ENCODE measurements around the gene PRM2. TPM values are rescaled to one million over a fixed set of nuclear protein-coding genes. Genes with fewer than 3 reads are reported as not detected.

The PRM2 gene
- total RNA-seq, 1 experiment from 2014 or later, result not detected

DNA sequence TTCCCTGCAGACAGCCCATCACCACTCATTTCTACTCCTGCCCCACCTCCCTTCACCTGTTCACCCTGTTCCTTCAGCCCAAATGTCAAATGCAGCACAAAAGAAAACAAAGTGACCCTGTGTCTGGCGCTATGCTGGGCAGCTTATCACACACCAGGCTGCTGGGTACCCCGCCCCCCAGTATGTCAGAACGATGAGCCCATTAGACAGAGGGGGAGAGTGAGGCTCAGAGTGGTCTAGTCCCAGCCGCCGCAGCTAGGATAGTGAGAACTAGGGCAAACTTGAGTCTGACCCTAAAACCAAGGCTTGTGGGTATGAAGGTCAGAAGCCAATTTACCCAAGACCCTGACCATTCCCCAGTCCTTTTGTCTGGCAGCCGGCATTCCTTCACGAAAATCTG is 11.2 kb downstream of the PRM2 start:
- H3K4me3 Mint-ChIP-seq (ENCODE audit: unreplicated experiment), result no peak overlapping the region
- Histone ChIP-seq H3K9me3 (no peaks in the 10 kb centered on the region), H3K36me3 (ENCODE audit: control insufficient read depth, insufficient read depth, low read length) (no peaks in the 10 kb centered on the region), H3K27me3 (replicated peaks; ENCODE audit: control insufficient read depth, insufficient read depth, low read length) (no peaks in the 10 kb centered on the region), H3K4me3 (ENCODE audit: low read depth, low read length) (no peak overlapping the region), H3K4me1 (peaks cover 21% of the 10 kb centered on the region)
- TF ChIP-seq, protein P1, sequence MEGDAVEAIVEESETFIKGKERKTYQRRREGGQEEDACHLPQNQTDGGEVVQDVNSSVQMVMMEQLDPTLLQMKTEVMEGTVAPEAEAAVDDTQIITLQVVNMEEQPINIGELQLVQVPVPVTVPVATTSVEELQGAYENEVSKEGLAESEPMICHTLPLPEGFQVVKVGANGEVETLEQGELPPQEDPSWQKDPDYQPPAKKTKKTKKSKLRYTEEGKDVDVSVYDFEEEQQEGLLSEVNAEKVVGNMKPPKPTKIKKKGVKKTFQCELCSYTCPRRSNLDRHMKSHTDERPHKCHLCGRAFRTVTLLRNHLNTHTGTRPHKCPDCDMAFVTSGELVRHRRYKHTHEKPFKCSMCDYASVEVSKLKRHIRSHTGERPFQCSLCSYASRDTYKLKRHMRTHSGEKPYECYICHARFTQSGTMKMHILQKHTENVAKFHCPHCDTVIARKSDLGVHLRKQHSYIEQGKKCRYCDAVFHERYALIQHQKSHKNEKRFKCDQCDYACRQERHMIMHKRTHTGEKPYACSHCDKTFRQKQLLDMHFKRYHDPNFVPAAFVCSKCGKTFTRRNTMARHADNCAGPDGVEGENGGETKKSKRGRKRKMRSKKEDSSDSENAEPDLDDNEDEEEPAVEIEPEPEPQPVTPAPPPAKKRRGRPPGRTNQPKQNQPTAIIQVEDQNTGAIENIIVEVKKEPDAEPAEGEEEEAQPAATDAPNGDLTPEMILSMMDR (IDR thresholded peaks at IDR 0.05; ENCODE audit: insufficient read depth in 1 of 2, low read depth in 1 of 2, low read length in 1 of 2, severe bottlenecking in 1 of 2, unreplicated experiment in 1 of 2), result no peak
- no peak for DNase-seq
- intact Hi-C loops (cut with micrococcal nuclease; ENCODE audit: unreplicated experiment), result no loop called here
- no peaks in the 10 kb centered on the region for H3K27me3 Mint-ChIP-seq (ENCODE audit: insufficient read depth, unreplicated experiment)
- H3K27ac Mint-ChIP-seq (ENCODE audit: unreplicated experiment), result no peak overlapping the region
- H3K9me3 Mint-ChIP-seq (ENCODE audit: unreplicated experiment), result no peaks in the 10 kb centered on the region
- ChIA-PET POLR2A (no interaction called here), CTCF (no interaction called here)
- no peaks in the 10 kb centered on the region for H3K36me3 Mint-ChIP-seq (ENCODE audit: insufficient read depth, unreplicated experiment)
- BruUV-seq (replicated peaks), result no TSS peak
- peaks cover 11% of the 10 kb centered on the region for H3K4me1 Mint-ChIP-seq (ENCODE audit: low read depth, unreplicated experiment)

DNA sequence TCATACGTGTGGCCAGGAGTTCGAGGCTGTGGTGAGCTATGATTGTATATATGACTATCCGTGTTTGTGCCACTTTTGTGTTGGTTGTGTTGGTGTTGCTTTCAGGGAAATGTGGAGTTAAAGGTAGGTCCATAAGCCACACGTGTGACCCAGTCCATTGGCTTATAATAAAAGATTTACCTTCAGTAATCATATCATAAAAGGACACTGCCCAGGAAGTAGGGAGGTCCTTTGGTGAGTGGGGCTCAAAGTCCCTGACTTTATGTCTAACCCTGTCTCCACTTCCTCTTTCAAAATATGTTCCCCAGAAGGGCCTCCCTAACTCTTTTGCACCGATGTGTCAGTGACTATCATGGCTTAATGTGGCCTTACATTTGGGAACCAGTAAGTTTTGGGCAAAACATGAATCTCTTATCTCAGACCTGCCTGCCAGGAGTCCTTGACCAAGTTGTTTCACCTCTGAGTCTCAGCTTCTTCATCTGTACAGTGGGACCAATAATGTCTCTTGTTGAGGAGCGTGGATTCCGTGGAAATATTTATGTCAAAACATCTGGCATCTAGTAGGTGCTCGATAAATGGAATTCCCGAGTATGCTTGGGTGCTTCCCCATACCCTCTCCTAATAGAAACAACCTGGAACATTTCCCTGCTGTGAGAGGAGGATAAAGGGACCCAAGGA is 12.0 kb downstream of the PRM2 start:
- ChIA-PET CTCF (no interaction called here), POLR2A (no interaction called here)
- TF ChIP-seq, protein P1 (IDR thresholded peaks at IDR 0.05; ENCODE audit: insufficient read depth in 1 of 2, low read depth in 1 of 2, low read length in 1 of 2, severe bottlenecking in 1 of 2, unreplicated experiment in 1 of 2), result no peak
- no peaks in the 10 kb centered on the region for H3K9me3 ChIP-seq
- peaks cover 29% of the 10 kb centered on the region for H3K4me1 ChIP-seq
- DNase-seq, result no peak
- H3K36me3 Mint-ChIP-seq (ENCODE audit: insufficient read depth, unreplicated experiment), result no peaks in the 10 kb centered on the region
- H3K27me3 ChIP-seq (replicated peaks; ENCODE audit: control insufficient read depth, insufficient read depth, low read length), result no peaks in the 10 kb centered on the region
- intact Hi-C loops (cut with micrococcal nuclease; ENCODE audit: unreplicated experiment), result no loop called here
- H3K4me3 Mint-ChIP-seq (ENCODE audit: unreplicated experiment), result no peak overlapping the region
- peaks cover 19% of the 10 kb centered on the region for H3K4me1 Mint-ChIP-seq (ENCODE audit: low read depth, unreplicated experiment)
- no TSS peak for BruUV-seq (replicated peaks)
- no peaks in the 10 kb centered on the region for H3K27me3 Mint-ChIP-seq (ENCODE audit: insufficient read depth, unreplicated experiment)
- H3K4me3 ChIP-seq (ENCODE audit: low read depth, low read length), result no peak overlapping the region
- H3K9me3 Mint-ChIP-seq (ENCODE audit: unreplicated experiment), result no peaks in the 10 kb centered on the region
- H3K36me3 ChIP-seq (ENCODE audit: control insufficient read depth, insufficient read depth, low read length), result no peaks in the 10 kb centered on the region
- H3K27ac Mint-ChIP-seq (ENCODE audit: unreplicated experiment), result no peak overlapping the region

DNA sequence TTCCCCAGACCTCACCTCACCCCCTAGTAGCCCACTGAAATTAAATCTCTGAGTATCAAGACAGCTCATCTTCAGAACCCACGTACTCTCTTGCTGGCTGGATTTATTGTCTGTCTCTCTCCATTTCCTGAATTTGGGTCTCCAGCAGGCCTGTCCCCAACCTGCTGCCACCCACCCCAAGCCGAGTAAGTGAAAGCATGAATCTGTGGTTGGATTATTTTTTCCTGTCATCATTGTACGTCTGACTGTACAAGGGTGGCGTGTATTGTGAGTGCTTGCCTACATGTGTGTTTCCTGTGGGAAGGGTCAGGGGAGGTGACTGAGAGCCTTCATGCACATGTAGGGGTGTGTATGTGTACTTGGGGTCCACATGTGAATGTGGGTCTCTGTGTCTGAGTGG is 12.5 kb downstream of the PRM2 start:
- H3K36me3 Mint-ChIP-seq (ENCODE audit: insufficient read depth, unreplicated experiment), result no peaks in the 10 kb centered on the region
- no peak for DNase-seq
- Histone ChIP-seq H3K27me3 (replicated peaks; ENCODE audit: control insufficient read depth, insufficient read depth, low read length) (no peaks in the 10 kb centered on the region), H3K4me1 (peaks cover 31% of the 10 kb centered on the region), H3K36me3 (ENCODE audit: control insufficient read depth, insufficient read depth, low read length) (no peaks in the 10 kb centered on the region), H3K4me3 (ENCODE audit: low read depth, low read length) (no peak overlapping the region), H3K9me3 (no peaks in the 10 kb centered on the region)
- BruUV-seq (replicated peaks), result no TSS peak
- H3K27me3 Mint-ChIP-seq (ENCODE audit: insufficient read depth, unreplicated experiment), result no peaks in the 10 kb centered on the region
- no peaks in the 10 kb centered on the region for H3K9me3 Mint-ChIP-seq (ENCODE audit: unreplicated experiment)
- CTCF ChIA-PET, result interaction anchor here (0.6 kb wide), 1 partner anchor 16 kb away, joined by 3 read pairs; no protein-coding TSS in a partner anchor
- no peak overlapping the region for H3K27ac Mint-ChIP-seq (ENCODE audit: unreplicated experiment)
- H3K4me1 Mint-ChIP-seq (ENCODE audit: low read depth, unreplicated experiment), result peaks cover 20% of the 10 kb centered on the region
- H3K4me3 Mint-ChIP-seq (ENCODE audit: unreplicated experiment), result no peak overlapping the region
- intact Hi-C loops (cut with micrococcal nuclease; ENCODE audit: unreplicated experiment), result no loop called here
- POLR2A ChIA-PET, result no interaction called here
- TF ChIP-seq, protein P1 (IDR thresholded peaks at IDR 0.05; ENCODE audit: insufficient read depth in 1 of 2, low read depth in 1 of 2, low read length in 1 of 2, severe bottlenecking in 1 of 2, unreplicated experiment in 1 of 2), result no peak
